Activated T-cell treated with anti-CD3 and anti-CD28 coated beads, Interleukin-2, amount 50 U/mL, for 4 hours (primary cell): ENCODE data around the gene ZBTB20. TPM values are rescaled to one million over a fixed set of nuclear protein-coding genes. Genes with fewer than 3 reads are reported as not detected.
"Not testable (repeated sequence)": the region's sequence is repeated elsewhere in the genome, so short reads cannot be mapped to it uniquely, and the experiment has no call there.

Experiments
- ATAC-seq, 2 donors: fragments of 200-7000 bp; cut with Tn5 transposase; one replicate each; pipeline ENCODE4 v1.10.0; 2021
- DNase-seq: peaks from one replicate; pipeline ENCODE4 v3.0.0-alpha.2; 2020
- H3K27me3 Mint-ChIP-seq: one replicate; pipeline ENCODE4 v1.8.0; 2021; ENCODE audit warnings: low read depth, mixed read lengths
- H3K36me3 Mint-ChIP-seq: one replicate; pipeline ENCODE4 v1.8.0; 2022; ENCODE audit warnings: mixed read lengths; ENCODE audit not compliant: insufficient read depth
- H3K4me1 Mint-ChIP-seq: one replicate; pipeline ENCODE4 v1.8.0; 2021; ENCODE audit warnings: low read depth, mixed read lengths
- H3K4me3 Mint-ChIP-seq: one replicate; pipeline ENCODE4 v1.8.0; 2021; ENCODE audit warnings: mild to moderate bottlenecking, moderate library complexity, mixed read lengths
- H3K9me3 Mint-ChIP-seq: one replicate; pipeline ENCODE4 v1.8.0; 2021; ENCODE audit warnings: mixed read lengths
- total RNA-seq, 3 donors: library from RNA; stranded (reverse); gene quantifications; one replicate each; pipeline ENCODE4 v1.2.1, GENCODE V29; 2021

ZBTB20 gene
- total RNA-seq, 3 donors from 2014 or later, result 0.91 to 2.8 (median 1.8) TPM

DNA sequence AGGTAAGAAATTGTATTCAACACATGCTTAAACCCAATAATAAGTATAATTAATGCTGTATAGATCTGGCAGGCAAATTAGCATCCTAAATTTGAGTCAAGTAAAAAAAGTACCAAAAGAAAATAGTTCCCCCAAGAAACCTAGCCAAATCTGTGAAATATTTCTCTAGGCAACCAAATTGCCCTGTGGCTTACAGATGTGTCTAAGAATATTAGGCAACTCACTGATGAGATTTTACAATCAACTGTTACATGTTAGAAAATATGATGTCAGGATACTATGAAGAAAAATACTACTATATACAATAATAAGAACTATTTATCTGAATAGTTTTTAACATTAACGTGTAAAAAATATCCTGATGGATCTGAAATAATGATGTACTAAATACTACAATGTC is 456.2 kb downstream of the ZBTB20 start:
- Mint-ChIP-seq H3K4me1 (peaks cover 19% of the 10 kb centered on the region), H3K9me3 (no peaks in the 10 kb centered on the region), H3K4me3 (no peak overlapping the region), H3K36me3 (peaks cover 23% of the 10 kb centered on the region), H3K27me3 (no peaks in the 10 kb centered on the region)
- ATAC-seq (no peak), DNase-seq (no peak)

DNA sequence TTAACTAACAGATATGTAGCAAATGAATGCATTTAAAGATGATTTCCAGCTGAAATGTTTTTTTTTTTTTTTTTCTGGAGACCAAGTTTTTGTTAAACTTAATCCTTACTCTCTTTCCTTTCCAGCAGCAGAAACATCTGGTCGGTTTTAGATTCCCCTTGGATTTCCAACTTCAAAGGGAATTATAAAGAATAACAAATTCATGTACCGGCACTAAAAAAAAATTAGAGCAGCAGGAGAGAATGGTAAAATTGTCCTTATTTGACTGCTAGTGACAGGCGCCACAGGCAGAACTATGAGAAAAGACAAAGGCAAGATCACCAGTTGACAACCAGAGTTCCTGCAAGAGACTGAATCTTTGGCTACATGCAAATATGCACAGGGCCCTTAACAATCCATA is 459.9 kb downstream of the ZBTB20 start:
- Mint-ChIP-seq H3K36me3 (peaks cover 23% of the 10 kb centered on the region), H3K9me3 (no peaks in the 10 kb centered on the region), H3K4me1 (peaks cover 15% of the 10 kb centered on the region), H3K27me3 (no peaks in the 10 kb centered on the region), H3K4me3 (no peak overlapping the region)
- DNase-seq (no peak), ATAC-seq (no peak)

GRCh38 chr3:114686621-114687020 is 460.5 kb downstream of the ZBTB20 start:
- Mint-ChIP-seq H3K9me3 (no peaks in the 10 kb centered on the region), H3K27me3 (no peaks in the 10 kb centered on the region), H3K4me3 (no peak overlapping the region), H3K36me3 (peaks cover 19% of the 10 kb centered on the region), H3K4me1 (peaks cover 12% of the 10 kb centered on the region)
- ATAC-seq, result no peak
- no peak for DNase-seq

- no peaks in the 10 kb centered on the region for H3K9me3 Mint-ChIP-seq
- no peak overlapping the region for H3K4me3 Mint-ChIP-seq
- peaks cover 12% of the 10 kb centered on the region for H3K4me1 Mint-ChIP-seq
- ATAC-seq (no peak), DNase-seq (no peak)
- no peaks in the 10 kb centered on the region for H3K27me3 Mint-ChIP-seq
- H3K36me3 Mint-ChIP-seq, result peaks cover 22% of the 10 kb centered on the region
Measured at GRCh38 chr3:114685161-114685560, 461.9 kb downstream of the ZBTB20 start.

GRCh38 chr3:114680299-114680698 is 466.8 kb downstream of the ZBTB20 start:
- Mint-ChIP-seq H3K9me3 (no peaks in the 10 kb centered on the region), H3K36me3 (peaks cover 24% of the 10 kb centered on the region), H3K4me3 (no peak overlapping the region), H3K4me1 (no peaks in the 10 kb centered on the region), H3K27me3 (no peaks in the 10 kb centered on the region)
- no peak for ATAC-seq
- no peak for DNase-seq

GRCh38 chr3:114679773-114680172 is 467.3 kb downstream of the ZBTB20 start:
- H3K4me3 Mint-ChIP-seq, DNase-seq, H3K9me3 Mint-ChIP-seq, ATAC-seq, H3K27me3 Mint-ChIP-seq, H3K4me1 Mint-ChIP-seq: not testable (repeated sequence)
- H3K36me3 Mint-ChIP-seq, result peaks cover 21% of the 10 kb centered on the region

- H3K4me3 Mint-ChIP-seq, result no peak overlapping the region
- H3K27me3 Mint-ChIP-seq, result no peaks in the 10 kb centered on the region
- ATAC-seq (no peak), DNase-seq (no peak)
- peaks cover 2% of the 10 kb centered on the region for H3K4me1 Mint-ChIP-seq
- H3K9me3 Mint-ChIP-seq, result no peaks in the 10 kb centered on the region
- H3K36me3 Mint-ChIP-seq, result peaks cover 9% of the 10 kb centered on the region
Measured at GRCh38 chr3:114675104-114675503, 472.0 kb downstream of the ZBTB20 start.

GRCh38 chr3:114674036-114674435 is 473.1 kb downstream of the ZBTB20 start:
- DNase-seq (no peak), ATAC-seq (no peak)
- H3K27me3 Mint-ChIP-seq, result no peaks in the 10 kb centered on the region
- no peaks in the 10 kb centered on the region for H3K9me3 Mint-ChIP-seq
- H3K4me3 Mint-ChIP-seq, result no peak overlapping the region
- peaks cover 2% of the 10 kb centered on the region for H3K4me1 Mint-ChIP-seq
- H3K36me3 Mint-ChIP-seq, result peaks cover 2% of the 10 kb centered on the region

DNA sequence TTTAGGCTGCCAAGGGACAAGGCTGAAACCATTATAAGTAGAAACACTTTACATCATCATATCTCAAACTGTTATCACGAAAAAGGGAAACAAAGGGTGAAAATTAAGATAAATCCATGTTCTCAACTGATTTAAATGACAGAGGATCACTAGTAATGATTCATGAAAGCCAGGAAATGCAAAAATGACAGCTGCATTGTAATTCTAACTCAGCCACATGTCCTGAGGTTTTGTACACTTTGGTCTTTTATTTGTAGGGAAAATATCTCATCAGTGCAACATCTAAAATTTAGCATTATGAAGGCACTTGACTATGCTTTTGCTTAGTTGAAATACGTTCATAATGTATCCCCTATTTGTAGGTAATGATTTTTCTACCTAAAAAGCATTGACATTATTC is 473.6 kb downstream of the ZBTB20 start:
- Mint-ChIP-seq H3K4me1 (peaks cover 2% of the 10 kb centered on the region), H3K27me3 (no peaks in the 10 kb centered on the region), H3K36me3 (no peaks in the 10 kb centered on the region), H3K4me3 (no peak overlapping the region), H3K9me3 (no peaks in the 10 kb centered on the region)
- ATAC-seq (no peak), DNase-seq (no peak)

DNA sequence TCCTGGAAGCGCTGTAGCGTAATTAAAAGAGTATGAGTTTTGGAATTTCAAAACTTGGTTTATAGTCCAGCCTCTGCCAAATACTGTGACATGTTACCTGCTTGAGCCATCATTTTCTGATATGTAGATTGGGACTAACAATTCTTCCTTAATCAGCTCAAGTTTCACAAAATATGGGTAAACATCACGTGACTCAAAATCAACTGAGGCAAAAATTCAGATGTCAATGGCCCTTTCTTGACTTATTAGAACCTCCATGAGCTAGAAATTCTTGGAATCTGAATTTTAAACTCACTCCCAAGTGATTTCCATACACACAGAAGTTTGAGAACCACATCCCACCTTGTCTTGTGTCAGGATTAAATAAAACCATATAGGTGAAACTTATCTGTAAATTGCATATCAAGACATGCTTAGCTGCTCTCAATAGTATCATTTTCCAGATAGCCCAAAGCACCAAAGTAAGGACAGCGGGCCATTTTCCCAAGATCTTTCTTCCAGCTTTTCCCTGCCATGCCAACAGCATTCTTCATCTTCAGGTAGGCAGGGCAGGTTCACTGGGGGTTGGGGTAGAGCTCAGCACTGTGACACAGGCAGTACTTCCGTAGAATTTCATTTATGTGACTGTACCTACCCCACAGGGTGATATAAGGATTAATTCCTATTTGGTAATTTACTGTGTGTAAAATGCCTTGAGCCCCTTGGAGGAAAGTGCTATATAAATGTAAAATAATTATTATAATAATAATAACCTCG is 474.2 kb downstream of the ZBTB20 start:
- DNase-seq, result no peak
- Mint-ChIP-seq H3K36me3 (no peaks in the 10 kb centered on the region), H3K4me3 (no peak overlapping the region), H3K9me3 (no peaks in the 10 kb centered on the region), H3K4me1 (peaks cover 2% of the 10 kb centered on the region), H3K27me3 (no peaks in the 10 kb centered on the region)
- no peak for ATAC-seq

DNA sequence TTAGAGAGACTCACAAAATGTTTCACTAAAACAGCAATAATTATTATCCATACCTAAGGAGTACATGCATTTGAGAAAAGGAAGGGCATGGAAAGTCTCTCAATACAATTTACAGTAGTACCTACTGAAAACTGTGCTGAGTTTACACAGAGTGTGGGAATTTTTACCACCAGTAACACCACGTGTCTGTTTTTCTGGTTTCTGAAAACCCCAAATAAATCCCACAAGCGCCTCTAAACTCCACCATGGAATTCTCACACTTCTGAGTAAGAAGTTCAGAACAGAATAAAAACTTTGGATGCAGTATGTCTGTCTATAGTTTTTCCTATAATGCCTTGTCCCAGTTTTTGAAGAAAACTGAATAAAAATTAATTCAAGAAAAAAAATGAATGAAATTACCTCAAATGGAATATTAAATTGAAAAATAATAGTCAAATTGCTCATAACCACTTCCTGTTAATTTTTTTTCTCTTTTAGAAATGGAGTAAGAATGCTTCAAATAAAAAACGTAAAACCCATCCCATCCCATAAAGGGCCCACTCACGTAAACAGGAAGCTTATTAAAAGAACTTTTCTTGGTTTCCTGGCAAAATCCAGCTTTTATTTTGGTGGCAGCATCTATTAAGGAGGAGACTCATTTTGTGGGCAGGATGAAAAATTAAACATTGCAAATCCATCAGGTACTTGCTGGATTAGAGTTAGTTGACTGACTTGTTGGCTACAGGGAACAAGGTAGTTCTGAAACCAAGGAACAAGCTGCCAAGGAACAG is 475.2 kb downstream of the ZBTB20 start:
- Mint-ChIP-seq H3K27me3 (no peaks in the 10 kb centered on the region), H3K36me3 (no peaks in the 10 kb centered on the region), H3K9me3 (no peaks in the 10 kb centered on the region), H3K4me3 (no peak overlapping the region), H3K4me1 (peaks cover 2% of the 10 kb centered on the region)
- no peak for ATAC-seq
- DNase-seq, result no peak

GRCh38 chr3:114669614-114670013 is 477.5 kb downstream of the ZBTB20 start:
- DNase-seq, result no peak
- peaks cover 3% of the 10 kb centered on the region for H3K9me3 Mint-ChIP-seq
- H3K4me3 Mint-ChIP-seq, result no peak overlapping the region
- H3K4me1 Mint-ChIP-seq, result peaks cover 2% of the 10 kb centered on the region
- peaks cover 6% of the 10 kb centered on the region for H3K36me3 Mint-ChIP-seq
- ATAC-seq, result no peak
- H3K27me3 Mint-ChIP-seq, result no peaks in the 10 kb centered on the region

GRCh38 chr3:114668099-114668498 is 479.0 kb downstream of the ZBTB20 start:
- H3K4me3 Mint-ChIP-seq, result no peak overlapping the region
- H3K9me3 Mint-ChIP-seq, result peaks cover 12% of the 10 kb centered on the region
- peaks cover 2% of the 10 kb centered on the region for H3K4me1 Mint-ChIP-seq
- DNase-seq (no peak), ATAC-seq (no peak)
- H3K27me3 Mint-ChIP-seq, result no peaks in the 10 kb centered on the region
- H3K36me3 Mint-ChIP-seq, result peaks cover 14% of the 10 kb centered on the region

GRCh38 chr3:114666623-114667022 is 480.5 kb downstream of the ZBTB20 start:
- Mint-ChIP-seq H3K4me1 (no peaks in the 10 kb centered on the region), H3K9me3 (peaks cover 12% of the 10 kb centered on the region), H3K4me3 (no peak overlapping the region), H3K27me3 (no peaks in the 10 kb centered on the region), H3K36me3 (peaks cover 14% of the 10 kb centered on the region)
- DNase-seq (no peak), ATAC-seq (no peak)

GRCh38 chr3:114664006-114664405 is 483.1 kb downstream of the ZBTB20 start:
- DNase-seq (no peak), ATAC-seq (no peak)
- Mint-ChIP-seq H3K4me1 (no peaks in the 10 kb centered on the region), H3K36me3 (peaks cover 23% of the 10 kb centered on the region), H3K4me3 (no peak overlapping the region), H3K9me3 (peaks cover 12% of the 10 kb centered on the region), H3K27me3 (no peaks in the 10 kb centered on the region)
